Suppressor macrophage (primary cell): ENCODE results near the gene SLC6A3.
"Not testable (repeated sequence)": the region's sequence is repeated elsewhere in the genome, so short reads cannot be mapped to it uniquely, and the experiment has no call there.

Experiments
- DNase-seq, 4 experiments: peaks; one replicate each; pipeline ENCODE4 v3.0.0-alpha.2; 2020 to 2022

Gene SLC6A3

DNA sequence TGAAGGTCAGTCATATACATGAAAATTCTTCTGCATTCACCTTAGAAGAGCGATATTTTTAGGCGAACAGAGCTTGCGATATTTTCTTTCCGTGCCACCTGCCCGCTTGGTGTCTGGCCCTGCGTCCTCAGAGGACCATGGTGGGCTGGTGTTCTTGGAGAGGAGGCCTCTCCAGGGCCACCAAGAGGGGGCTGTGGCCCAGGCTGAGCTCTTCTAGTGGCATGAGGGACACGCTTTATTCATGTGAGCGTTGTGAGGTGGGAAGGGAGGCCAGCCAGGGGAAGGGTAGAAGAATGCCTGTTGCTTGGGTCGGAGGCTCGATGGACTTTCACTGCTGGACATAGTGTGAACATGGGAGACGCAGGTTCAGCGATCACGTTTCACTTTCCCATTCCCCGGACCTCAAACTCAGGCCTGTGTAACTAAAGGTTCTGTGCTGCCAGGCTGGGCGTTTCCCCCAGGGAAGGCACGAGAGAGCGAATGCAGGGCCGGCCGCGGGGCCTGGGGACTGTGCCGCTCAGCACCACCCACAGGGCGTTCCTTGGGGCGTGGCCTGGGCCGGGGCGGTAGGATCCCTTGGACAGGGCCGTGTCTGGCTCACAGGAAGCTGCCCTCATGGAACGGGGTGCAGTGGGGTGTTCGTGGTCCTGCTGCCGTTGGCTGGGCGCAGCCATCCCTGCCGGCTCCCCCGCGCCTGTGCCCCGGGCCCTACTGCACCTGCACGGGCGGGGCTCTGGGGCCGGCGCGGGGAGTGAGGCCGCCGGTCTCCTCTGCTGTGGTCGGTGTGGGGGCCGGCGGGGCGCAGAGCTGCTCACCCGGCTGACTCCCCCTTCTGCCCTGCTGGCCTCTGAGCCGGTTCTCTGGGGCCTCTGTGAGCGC, 59.6 kb downstream of the SLC6A3 start:
- DNase-seq: peak; percentile 89 to 95 (median 92)

DNA sequence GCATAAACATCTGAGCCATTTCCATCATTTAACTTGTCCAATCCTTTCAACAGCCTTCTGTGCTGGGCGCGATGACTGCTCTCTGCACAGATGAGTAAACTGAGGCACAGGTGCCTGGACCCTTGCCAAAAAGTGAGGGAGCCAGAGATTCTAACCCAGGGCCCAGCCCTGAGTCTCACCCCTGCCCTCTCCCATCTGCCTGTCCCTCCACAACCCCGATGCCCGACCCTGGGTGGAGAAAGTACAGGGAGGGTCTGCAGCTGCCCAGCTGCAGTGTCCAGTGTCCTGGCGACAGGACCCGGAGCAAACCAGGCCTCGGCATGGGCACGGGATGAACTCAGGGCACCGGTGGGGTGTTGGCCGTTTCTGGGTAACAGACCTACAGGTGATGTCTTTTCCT, 60.7 kb downstream of the SLC6A3 start:
- DNase-seq: no peak

- DNase-seq: no peak
Observed at GRCh38 chr5:1383886-1384401, 61.3 kb downstream of the SLC6A3 start.

DNA sequence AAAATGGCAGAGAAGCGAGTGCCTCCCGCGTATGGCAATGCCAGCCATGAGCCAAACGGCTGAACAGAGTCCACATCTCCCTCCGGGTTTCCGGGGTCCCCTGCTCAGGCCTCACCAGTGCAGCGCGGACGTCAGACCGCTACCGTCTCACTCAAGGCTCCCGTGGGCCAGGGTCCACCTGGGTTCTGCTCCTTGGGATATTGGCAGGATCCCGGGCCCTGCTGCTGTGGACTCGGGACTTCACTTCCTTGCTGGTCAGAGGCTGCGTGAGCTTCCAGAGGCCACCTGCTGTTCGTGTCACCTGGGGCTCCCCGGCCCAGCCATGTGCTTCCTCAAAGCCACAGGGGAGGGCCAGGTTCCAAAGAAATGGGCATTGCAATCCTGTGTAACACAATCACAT, 61.9 kb downstream of the SLC6A3 start:
- no peak for DNase-seq

GRCh38 chr5:1382248-1382700, 63.0 kb downstream of the SLC6A3 start:
- DNase-seq: no peak

GRCh38 chr5:1381370-1382247, 63.6 kb downstream of the SLC6A3 start:
- no peak for DNase-seq

DNA sequence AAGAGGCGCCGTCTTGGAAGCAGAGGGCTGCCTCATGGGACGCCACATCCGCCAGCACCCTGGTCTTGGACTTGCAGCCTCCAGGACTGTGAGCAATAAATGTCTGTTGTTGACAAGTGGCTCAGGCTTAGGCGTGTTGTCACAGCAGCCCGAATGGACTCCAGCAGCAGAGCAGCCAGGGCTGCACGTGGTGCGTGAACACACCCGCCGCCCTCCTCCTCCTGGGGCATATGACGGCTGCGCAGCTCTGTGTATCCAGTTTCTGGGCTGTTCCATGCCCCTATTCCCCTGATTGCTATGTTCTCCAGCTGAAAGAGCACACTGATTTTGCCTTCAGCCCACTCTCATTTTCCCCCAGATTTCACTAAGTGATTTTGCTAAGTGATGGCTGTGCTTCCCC, 64.3 kb downstream of the SLC6A3 start:
- no peak for DNase-seq

- peak; percentile 48 to 79 (median 57) for DNase-seq
Observed at GRCh38 chr5:1380011-1380817, 65.0 kb downstream of the SLC6A3 start.

DNA sequence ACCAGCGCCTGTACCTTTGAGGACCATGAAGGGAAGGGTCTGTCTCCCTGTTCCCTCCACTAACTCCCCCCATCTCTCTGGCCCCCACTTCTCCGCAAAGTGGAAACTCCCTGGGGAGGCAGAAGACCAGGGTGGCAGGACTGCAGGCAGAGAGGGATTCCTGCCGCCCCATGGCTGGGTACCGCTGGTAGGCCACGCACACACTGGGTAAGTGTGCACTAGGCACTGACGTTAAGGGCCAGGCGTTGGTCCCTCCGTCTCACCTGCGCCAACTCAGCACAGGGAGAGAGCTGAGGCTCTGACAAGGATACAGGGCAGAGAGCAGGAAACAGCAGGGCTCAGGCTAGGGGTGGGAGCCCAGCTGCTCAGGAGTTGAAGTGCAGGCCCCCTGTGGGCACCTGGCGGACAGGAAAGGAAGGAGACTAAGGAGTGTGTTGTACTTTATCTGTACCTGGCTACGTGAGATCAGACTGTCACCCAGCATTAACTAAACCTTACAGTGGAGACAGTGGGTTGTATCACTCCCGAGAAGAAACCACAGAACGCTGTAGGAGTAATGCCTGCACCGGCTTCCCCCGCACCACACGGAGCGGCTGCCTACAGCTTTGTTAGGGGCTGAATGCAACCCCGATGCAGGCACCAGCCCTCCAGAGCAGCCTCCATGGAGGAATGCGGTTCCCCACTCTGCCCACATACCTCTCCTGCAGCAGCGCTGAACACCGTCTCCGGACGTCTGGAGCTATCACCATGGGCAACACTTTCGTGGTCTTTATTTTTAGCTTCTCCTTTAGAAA, 66.2 kb downstream of the SLC6A3 start:
- DNase-seq: no peak

- no peak for DNase-seq
Observed at GRCh38 chr5:1378096-1378495, 67.1 kb downstream of the SLC6A3 start.

- DNase-seq: no peak
Observed at GRCh38 chr5:1376981-1377380, 68.3 kb downstream of the SLC6A3 start.

- DNase-seq: peak in 1 of 4 experiments; percentile 10
Observed at GRCh38 chr5:1375871-1376810, 69.1 kb downstream of the SLC6A3 start.

DNA sequence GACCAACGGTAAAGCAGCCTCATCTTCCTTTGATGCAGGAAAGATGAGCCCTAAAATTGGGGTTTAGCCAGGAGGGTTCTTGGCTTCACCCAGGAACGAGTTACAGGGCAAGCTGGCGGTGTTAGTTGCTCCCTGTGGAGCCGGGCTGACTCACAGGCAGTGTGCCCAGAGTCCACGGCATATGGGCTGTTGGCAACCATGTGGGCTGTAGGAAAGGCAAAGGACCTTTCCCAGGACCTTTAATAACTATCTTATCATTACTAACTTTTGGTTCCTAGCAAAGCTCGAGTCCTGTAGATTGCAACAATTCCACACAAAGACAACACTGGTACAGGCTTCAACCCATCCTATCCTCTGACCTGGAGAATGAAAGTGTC, 70.6 kb downstream of the SLC6A3 start:
- no peak for DNase-seq

DNA sequence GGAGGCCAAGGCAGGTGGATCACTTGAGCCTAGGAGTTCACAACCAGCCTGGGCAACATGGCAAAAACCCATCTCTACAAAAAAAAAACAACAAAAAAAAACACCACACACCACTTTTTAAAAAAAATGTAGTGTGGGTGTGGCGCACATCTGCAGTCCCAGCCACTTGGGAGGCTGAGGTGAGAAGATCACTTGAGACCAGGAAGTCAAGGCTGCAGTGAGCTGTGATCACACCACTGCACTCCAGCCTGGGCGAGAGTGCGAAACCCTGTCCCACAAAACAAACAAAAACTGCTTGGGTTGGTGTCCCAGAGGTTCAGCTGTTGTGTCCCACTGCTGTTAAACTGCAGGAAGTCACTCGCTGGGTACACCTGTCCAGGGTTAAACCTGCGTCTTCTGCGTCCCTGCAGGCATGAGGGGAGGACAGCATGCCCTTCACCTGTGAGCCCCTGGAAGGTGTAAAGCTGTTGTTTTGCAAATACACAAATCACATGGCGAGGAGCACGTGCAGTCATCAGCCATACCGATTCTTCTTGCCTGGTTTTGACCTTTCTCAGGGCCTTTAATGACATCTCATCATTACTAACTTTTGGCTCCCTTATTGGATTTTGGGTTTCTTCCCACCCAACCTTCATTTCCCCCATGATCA, 71.1 kb downstream of the SLC6A3 start:
- DNase-seq: no peak

GRCh38 chr5:1371972-1372342, 73.3 kb downstream of the SLC6A3 start:
- not testable (repeated sequence) for DNase-seq

- DNase-seq: no peak
Observed at GRCh38 chr5:1371218-1371971, 73.8 kb downstream of the SLC6A3 start.

DNA sequence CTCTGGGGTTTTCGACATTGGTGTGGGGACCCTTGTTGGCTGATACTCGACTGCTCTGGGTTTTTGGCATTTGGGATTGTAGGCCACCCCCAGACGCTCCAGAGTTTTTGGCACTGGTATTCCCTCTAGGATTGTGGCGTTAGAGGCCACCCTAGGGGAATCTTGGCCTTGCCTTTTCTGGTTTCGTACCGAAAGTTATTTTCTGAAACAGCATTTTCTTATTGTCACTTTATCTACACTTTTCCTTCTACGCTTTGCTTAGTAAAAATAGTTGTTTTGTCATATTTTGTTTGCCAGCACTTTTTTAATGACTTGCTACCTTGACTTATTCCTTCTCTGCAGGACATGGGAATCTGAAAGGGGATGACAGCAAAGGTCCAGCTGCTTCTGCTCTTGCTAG, 75.2 kb downstream of the SLC6A3 start:
- no peak for DNase-seq

GRCh38 chr5:1368756-1369155, 76.5 kb downstream of the SLC6A3 start:
- DNase-seq: no peak

GRCh38 chr5:1368236-1368635, 77.0 kb downstream of the SLC6A3 start:
- DNase-seq: no peak
